OCI-LY1 (cell line): ENCODE measurements around the gene FAAP100.

Source experiments
- H2AFZ ChIP-seq: fragments of 200-600 bp; sonication (generic), shearing (Covaris generic); 2 replicates; pipeline ENCODE4 v1.6.0; 2014; ENCODE audit warnings: antibody characterized with exemption, mild to moderate bottlenecking, low read length
- H3F3A ChIP-seq: fragments of 200-600 bp; sonication (generic), shearing (Covaris generic); 2 replicates; pipeline ENCODE4 v1.6.0; 2014; ENCODE audit warnings: mild to moderate bottlenecking, antibody characterized with exemption, low read length, moderate library complexity; ENCODE audit not compliant: insufficient read depth
- H3K27ac ChIP-seq: fragments of 200-600 bp; sonication (generic); 2 replicates; pipeline ENCODE4 v1.5.1; 2014; ENCODE audit warnings: low read length, mixed run types, mild to moderate bottlenecking, low read depth; ENCODE audit not compliant: poor library complexity, severe bottlenecking
- H3K27me3 ChIP-seq: fragments of 200-600 bp; sonication (generic); 2 replicates; pipeline ENCODE4 v1.6.0; 2014; ENCODE audit warnings: antibody characterized with exemption, mild to moderate bottlenecking, low read length, moderate library complexity; ENCODE audit not compliant: insufficient read depth
- H3K36me3 ChIP-seq: fragments of 200-600 bp; sonication (generic); 2 replicates; pipeline ENCODE4 v1.6.1; 2014; ENCODE audit warnings: mild to moderate bottlenecking, antibody characterized with exemption, low read length, moderate library complexity, mixed read lengths; ENCODE audit not compliant: insufficient read depth
- H3K4me1 ChIP-seq: fragments of 200-600 bp; sonication (generic); 2 replicates; pipeline ENCODE4 v1.5.1; 2014; ENCODE audit warnings: mild to moderate bottlenecking, low read length, moderate library complexity; ENCODE audit not compliant: insufficient read depth, severe bottlenecking
- H3K4me2 ChIP-seq: fragments of 200-600 bp; sonication (generic), shearing (Covaris generic); 2 replicates; pipeline ENCODE4 v1.6.1; 2014; ENCODE audit warnings: low read length
- H3K4me3 ChIP-seq: fragments of 200-600 bp; sonication (generic); 2 replicates; pipeline ENCODE4 v1.5.1; 2014; ENCODE audit warnings: low read length, low read depth, mild to moderate bottlenecking, mixed read lengths; ENCODE audit not compliant: poor library complexity, severe bottlenecking
- H3K79me2 ChIP-seq: fragments of 200-600 bp; shearing (Covaris generic); 2 replicates; pipeline ENCODE4 v1.6.1; 2016; ENCODE audit warnings: mixed run types, low read length, mixed read lengths; ENCODE audit not compliant: insufficient read depth
- H3K9ac ChIP-seq: fragments of 200-600 bp; sonication (generic), shearing (Covaris generic); 2 replicates; pipeline ENCODE4 v1.6.1; 2014; ENCODE audit warnings: mild to moderate bottlenecking, low read length, mixed read lengths
- H3K9me2 ChIP-seq: fragments of 200-600 bp; sonication (generic), shearing (Covaris generic); 2 replicates; pipeline ENCODE4 v1.6.1; 2014; ENCODE audit warnings: low read depth, mild to moderate bottlenecking, low read length, mixed read lengths
- H3K9me3 ChIP-seq: fragments of 200-600 bp; shearing (Covaris generic); 2 replicates; pipeline ENCODE4 v1.6.1; 2014; ENCODE audit warnings: low read length, mixed read lengths
- H4K20me1 ChIP-seq: fragments of 200-600 bp; sonication (generic), shearing (Covaris generic); 2 replicates; pipeline ENCODE4 v1.6.0; 2016; ENCODE audit warnings: mild to moderate bottlenecking, low read length; ENCODE audit not compliant: insufficient read depth
- CTCF ChIP-seq: fragments of 200-600 bp; sonication (generic), shearing (Covaris generic); IDR thresholded peaks from 2 replicates; pipeline ENCODE4 v1.5.1; 2017; ENCODE audit warnings: mild to moderate bottlenecking, antibody characterized with exemption, low read length, moderate library complexity, mixed read lengths
- EZH2 ChIP-seq: fragments of 200-600 bp; sonication (generic), shearing (Covaris generic); IDR thresholded peaks from 2 replicates; pipeline ENCODE4 v1.8.0; 2017; ENCODE audit warnings: borderline replicate concordance, mixed run types, mild to moderate bottlenecking, antibody characterized with exemption, low read length, moderate library complexity, mixed read lengths

Gene FAAP100

GRCh38 chr17:81515530-81516041 is 36.6 kb downstream of the FAAP100 start:
- no peaks in the 10 kb centered on the region for H3K9me2 ChIP-seq
- H3K9me3 ChIP-seq, result no peaks in the 10 kb centered on the region
- peaks cover 20% of the 10 kb centered on the region for H3K36me3 ChIP-seq
- H3K27ac ChIP-seq, result peak overlapping the region; percentile 88
- H3K4me1 ChIP-seq, result peaks cover 71% of the 10 kb centered on the region
- peak overlapping the region; percentile 96 for H3K4me2 ChIP-seq
- H3K9ac ChIP-seq, result peak overlapping the region; percentile 85
- H3K4me3 ChIP-seq, result peak overlapping the region; percentile 67
- H3F3A ChIP-seq, result peaks cover 16% of the 10 kb centered on the region; the same call in 1 of the 2 replicates
- H4K20me1 ChIP-seq, result no peaks in the 10 kb centered on the region
- peaks cover 6% of the 10 kb centered on the region; the same call in 1 of the 2 replicates for H3K79me2 ChIP-seq
- H2AFZ ChIP-seq, result no peak overlapping the region
- no peak for TF ChIP-seq CTCF
- no peak for TF ChIP-seq EZH2
- H3K27me3 ChIP-seq, result no peaks in the 10 kb centered on the region

- H3F3A ChIP-seq, result peaks cover 20% of the 10 kb centered on the region
- H4K20me1 ChIP-seq, result no peaks in the 10 kb centered on the region
- peaks cover 76% of the 10 kb centered on the region for H3K4me1 ChIP-seq
- no peaks in the 10 kb centered on the region for H3K9me3 ChIP-seq
- H3K9ac ChIP-seq, result peak overlapping the region; percentile 85
- TF ChIP-seq CTCF (no peak), EZH2 (no peak)
- H3K79me2 ChIP-seq, result peaks cover 6% of the 10 kb centered on the region; the same call in 1 of the 2 replicates
- no peaks in the 10 kb centered on the region for H3K9me2 ChIP-seq
- H3K27ac ChIP-seq, result peak overlapping the region; percentile 96
- H3K27me3 ChIP-seq, result no peaks in the 10 kb centered on the region
- H3K4me2 ChIP-seq, result peak overlapping the region; percentile 96
- peaks cover 26% of the 10 kb centered on the region for H3K36me3 ChIP-seq
- H2AFZ ChIP-seq, result no peak overlapping the region
- peak overlapping the region; percentile 67 for H3K4me3 ChIP-seq
Measured at GRCh38 chr17:81514739-81515529, 37.2 kb downstream of the FAAP100 start.

- H3K9ac ChIP-seq, result peak overlapping the region; percentile 85
Measured at GRCh38 chr17:81514489-81514738, 37.7 kb downstream of the FAAP100 start.

More at GRCh38 chr17:81514489-81514738, 37.7 kb downstream of the FAAP100 start:
- H3F3A ChIP-seq, result peaks cover 24% of the 10 kb centered on the region
- peaks cover 31% of the 10 kb centered on the region for H3K36me3 ChIP-seq
- no peaks in the 10 kb centered on the region for H3K9me2 ChIP-seq
- no peaks in the 10 kb centered on the region for H3K9me3 ChIP-seq
- H3K4me1 ChIP-seq, result peaks cover 76% of the 10 kb centered on the region
- peak overlapping the region; percentile 96 for H3K27ac ChIP-seq
- no peaks in the 10 kb centered on the region for H4K20me1 ChIP-seq
- H2AFZ ChIP-seq, result no peak overlapping the region
- peak overlapping the region; percentile 96 for H3K4me2 ChIP-seq
- no peak for TF ChIP-seq EZH2
- TF ChIP-seq CTCF, result no peak
- peaks cover 6% of the 10 kb centered on the region; the same call in 1 of the 2 replicates for H3K79me2 ChIP-seq
- H3K27me3 ChIP-seq, result no peaks in the 10 kb centered on the region
- peak overlapping the region; percentile 67 for H3K4me3 ChIP-seq
